SK-N-SH (cell line): ENCODE data around the gene STX5. TPM values are rescaled to one million over a fixed set of nuclear protein-coding genes. Genes with fewer than 3 reads are reported as not detected.

Experiments
- CTCF ChIP-seq: fragments of 200-600 bp; sonication (generic); IDR thresholded peaks from 2 replicates; pipeline ENCODE4 v1.6.1; 2017; ENCODE audit warnings: antibody characterized with exemption, mild to moderate bottlenecking, moderate library complexity
- FOXM1 ChIP-seq: IDR thresholded peaks from 2 replicates; pipeline ENCODE4 v1.4.0; 2012; ENCODE audit warnings: low read depth, mild to moderate bottlenecking
- GATA2 ChIP-seq: sonication (generic); formaldehyde crosslinking; IDR thresholded peaks from 2 replicates; pipeline ENCODE4 v1.5.0; 2020; ENCODE audit warnings: mild to moderate bottlenecking, missing genetic modification reagents
- MAX ChIP-seq: IDR thresholded peaks from 2 replicates; pipeline ENCODE4 v1.4.0; 2012; ENCODE audit warnings: low read depth
- NFIC ChIP-seq: IDR thresholded peaks from 2 replicates; pipeline ENCODE4 v1.4.0; 2012; ENCODE audit warnings: borderline replicate concordance
- NRF1 ChIP-seq: IDR thresholded peaks from 2 replicates; pipeline ENCODE4 v1.6.1; 2012; ENCODE audit warnings: low read depth, mild to moderate bottlenecking, low read length
- POLR2AphosphoS5 ChIP-seq: IDR thresholded peaks from 2 replicates; pipeline ENCODE4 v1.6.1; 2012; ENCODE audit warnings: low read depth, low read length
- REST ChIP-seq: IDR thresholded peaks from 2 replicates; pipeline ENCODE4 v1.6.1; 2012; ENCODE audit warnings: mild to moderate bottlenecking, low read depth, low read length, moderate library complexity
- SIN3A ChIP-seq: IDR thresholded peaks from 2 replicates; pipeline ENCODE4 v1.6.1; 2012; ENCODE audit warnings: low read depth, mild to moderate bottlenecking, low read length, moderate library complexity, borderline replicate concordance
- TAF1 ChIP-seq: IDR thresholded peaks from 2 replicates; pipeline ENCODE4 v1.6.1; 2012; ENCODE audit warnings: low read depth, mild to moderate bottlenecking, low read length, moderate library complexity, borderline replicate concordance
- TEAD4 ChIP-seq: IDR thresholded peaks from 2 replicates; pipeline ENCODE4 v1.4.0; 2012; ENCODE audit warnings: mild to moderate bottlenecking, borderline replicate concordance; ENCODE audit not compliant: insufficient read depth
- USF2 ChIP-seq: fragments of 150-350 bp; IDR thresholded peaks from 2 replicates; pipeline ENCODE4 v1.6.1; 2017; ENCODE audit warnings: antibody characterized with exemption, low read length, low read depth, borderline replicate concordance
- polyA plus RNA-seq, 3 experiments: library from polyadenylated mRNA; depleted of rRNA; stranded (reverse); fragments of >200 nt; gene quantifications; 2 replicates each; pipeline ENCODE4 v1.2.3, GENCODE V29; 2012

Gene STX5
- polyA plus RNA-seq, 1 of the 3 experiments (the other 2 are of a cell fraction), result 24.2 TPM

- TF ChIP-seq USF2 (no peak), SIN3A (peak; percentile 96), REST (peak; percentile 50; the same call in 1 of the 2 replicates), MAX (peak; percentile 62), NRF1 (peak; percentile 85), FOXM1 (no peak), TEAD4 (no peak), GATA2 (no peak), TAF1 (peak; percentile 98), CTCF (0 out of 2 replicates have a peak, but pooled peaks have one; percentile 14), NFIC (no peak), POLR2AphosphoS5 (peak; percentile 100)
Observed at GRCh38 chr11:62805076-62805892, 26.6 kb downstream of the STX5 start, which contains the start of gene NXF1 (continued).
